Keratinocyte (primary cell): ENCODE measurements around the gene PHLPP1. TPM values are rescaled to one million over a fixed set of nuclear protein-coding genes. Genes with fewer than 3 reads are reported as not detected.

ENCODE experiments used
- DNase-seq: peaks from one replicate; pipeline ENCODE4 v3.0.0-alpha.2; 2011; ENCODE audit warnings: low read depth, missing footprints, low spot score
- FAIRE-seq: peaks from 2 replicates; lab custom pipeline; 2011; peaks lifted over from hg19 to GRCh38; lab: Jason Lieb, UNC
- H2AFZ ChIP-seq: 2 replicates; pipeline ENCODE4 v1.6.0; 2012; ENCODE audit warnings: low read length, control low read depth, inconsistent platforms; ENCODE audit not compliant: control insufficient read depth
- H3K27ac ChIP-seq: 2 replicates; pipeline ENCODE4 v1.5.1; 2011; ENCODE audit warnings: low read length; ENCODE audit not compliant: control insufficient read depth, insufficient read depth
- H3K27me3 ChIP-seq: 3 replicates; pipeline ENCODE4 v1.6.0; 2011; ENCODE audit warnings: low read length; ENCODE audit not compliant: control insufficient read depth, insufficient read depth; ENCODE audit errors: extremely low read depth
- H3K36me3 ChIP-seq, 2 experiments: 2 replicates in 1 of 2; 3 replicates in 1 of 2; pipeline ENCODE4 v1.5.1; 2011; ENCODE audit warnings: low read length in 2 of 2, mild to moderate bottlenecking in 1 of 2; ENCODE audit not compliant: control insufficient read depth in 2 of 2, insufficient read depth in 2 of 2; ENCODE audit errors: extremely low read depth in 1 of 2
- H3K4me1 ChIP-seq: 3 replicates; pipeline ENCODE4 v1.5.1; 2011; ENCODE audit warnings: low read length; ENCODE audit not compliant: control insufficient read depth, insufficient read depth; ENCODE audit errors: extremely low read depth
- H3K4me2 ChIP-seq: 3 replicates; pipeline ENCODE4 v1.6.0; 2011; ENCODE audit warnings: low read depth, low read length; ENCODE audit not compliant: control insufficient read depth, insufficient read depth; ENCODE audit errors: extremely low read depth
- H3K4me3 ChIP-seq, 3 experiments: fragments of 200-600 bp in 1 of 3; sonication (generic) in 1 of 3; 2 replicates in 2 of 3; 3 replicates in 1 of 3; pipeline ENCODE4 v1.5.1; 2011 to 2016; ENCODE audit warnings: low read length in 3 of 3, mild to moderate bottlenecking in 3 of 3, control low read depth in 2 of 3, inconsistent platforms in 1 of 3, low read depth in 1 of 3, mixed read lengths in 1 of 3, mixed run types in 1 of 3, moderate library complexity in 1 of 3; ENCODE audit not compliant: control insufficient read depth in 2 of 3, insufficient read depth in 2 of 3; ENCODE audit errors: extremely low read depth in 1 of 3
- H3K79me2 ChIP-seq: 2 replicates; pipeline ENCODE4 v1.6.0; 2012; ENCODE audit warnings: low read length; ENCODE audit not compliant: control insufficient read depth, insufficient read depth
- H3K9ac ChIP-seq: 3 replicates; pipeline ENCODE4 v1.6.0; 2011; ENCODE audit warnings: low read length; ENCODE audit not compliant: control insufficient read depth, insufficient read depth; ENCODE audit errors: extremely low read depth
- H3K9me1 ChIP-seq: 3 replicates; pipeline ENCODE4 v1.6.0; 2011; ENCODE audit warnings: low read length; ENCODE audit not compliant: control insufficient read depth, insufficient read depth; ENCODE audit errors: extremely low read depth
- H3K9me3 ChIP-seq: 2 replicates; pipeline ENCODE4 v1.5.1; 2012; ENCODE audit warnings: low read depth, low read length; ENCODE audit not compliant: control insufficient read depth
- H4K20me1 ChIP-seq: 3 replicates; pipeline ENCODE4 v1.6.0; 2011; ENCODE audit warnings: low read length; ENCODE audit not compliant: control insufficient read depth, insufficient read depth; ENCODE audit errors: extremely low read depth
- EZH2 ChIP-seq: IDR thresholded peaks from one replicate; pipeline ENCODE4 v1.6.1; 2012; ENCODE audit warnings: inconsistent platforms, mild to moderate bottlenecking, low read length, moderate library complexity
- dilution Hi-C: fragments of 300-500 bp; cut with MboI; formaldehyde crosslinking; loops from one replicate; pipeline ENCODE4 v1.7.0; 2020; ENCODE audit warnings: low sequenced_read_pairs; ENCODE audit not compliant: extremely low pct_ligation_motif_present
- polyA plus RNA-seq, 5 experiments: library from polyadenylated mRNA; depleted of rRNA in 3 of 5; stranded (reverse) in 3 of 5; stranded (forward) in 1 of 5; unstranded in 1 of 5; fragments of >200 nt; gene quantifications; 1 replicate in 1 of 5; 2 replicates in 3 of 5; 3 replicates in 1 of 5; pipeline versions ENCODE4 v1.2.1 to v1.2.3, GENCODE V29; 2011 to 2012; ENCODE audit warnings: missing spikeins in 2 of 5, low read depth in 1 of 5, low replicate concordance in 1 of 5
- TF ChIP-seq, protein P1 (sequence below), 3 experiments: IDR thresholded peaks in 1 of 3; conservative IDR thresholded peaks in 1 of 3; optimal IDR thresholded peaks in 1 of 3; 2 replicates in 2 of 3; 3 replicates in 1 of 3; pipeline versions ENCODE3 to v1.5.1; 2011; ENCODE audit warnings: low read length in 3 of 3, mild to moderate bottlenecking in 3 of 3, moderate library complexity in 2 of 3, control low read depth in 1 of 3, inconsistent platforms in 1 of 3; ENCODE audit not compliant: insufficient read depth in 2 of 3; ENCODE audit errors: extremely low read depth in 1 of 3

The PHLPP1 gene
- polyA plus RNA-seq, 1 donor (not counting 4 experiments of a cell fraction or from before 2014, with no cell fraction given), result 8.4 TPM

DNA sequence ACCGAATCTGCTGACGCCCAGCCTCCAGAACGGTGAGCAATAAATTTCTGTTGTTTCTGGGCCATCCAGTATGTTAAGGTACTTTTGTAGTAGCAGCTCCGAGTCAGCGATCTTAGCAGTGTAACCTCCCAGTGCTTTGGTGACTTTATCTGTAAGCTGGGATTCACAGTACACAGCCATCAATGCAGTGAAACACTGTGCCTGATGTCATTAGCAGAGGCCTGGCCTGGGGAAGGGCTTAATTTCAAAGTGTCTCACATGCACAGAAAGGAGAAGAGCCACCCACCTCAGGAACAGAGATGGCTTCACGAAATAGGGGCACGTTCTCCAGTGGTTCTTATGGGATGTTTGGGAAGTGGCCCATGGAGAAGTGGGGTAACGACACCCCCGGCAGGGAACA is 281.2 kb downstream of the PHLPP1 start:
- Histone ChIP-seq H4K20me1 (no peaks in the 10 kb centered on the region), H3K9me3 (no peaks in the 10 kb centered on the region), H3K4me1 (no peaks in the 10 kb centered on the region), H3K27ac (no peak overlapping the region), H3K36me3 (no peaks in the 10 kb centered on the region), H3K9ac (no peak overlapping the region), H3K27me3 (peaks cover 7% of the 10 kb centered on the region), H3K9me1 (no peaks in the 10 kb centered on the region), H3K79me2 (no peaks in the 10 kb centered on the region), H3K4me2 (no peak overlapping the region), H2AFZ (no peak overlapping the region), H3K4me3 (no peak overlapping the region)
- DNase-seq (no peak), FAIRE-seq (no peak)
- TF ChIP-seq, protein P1, sequence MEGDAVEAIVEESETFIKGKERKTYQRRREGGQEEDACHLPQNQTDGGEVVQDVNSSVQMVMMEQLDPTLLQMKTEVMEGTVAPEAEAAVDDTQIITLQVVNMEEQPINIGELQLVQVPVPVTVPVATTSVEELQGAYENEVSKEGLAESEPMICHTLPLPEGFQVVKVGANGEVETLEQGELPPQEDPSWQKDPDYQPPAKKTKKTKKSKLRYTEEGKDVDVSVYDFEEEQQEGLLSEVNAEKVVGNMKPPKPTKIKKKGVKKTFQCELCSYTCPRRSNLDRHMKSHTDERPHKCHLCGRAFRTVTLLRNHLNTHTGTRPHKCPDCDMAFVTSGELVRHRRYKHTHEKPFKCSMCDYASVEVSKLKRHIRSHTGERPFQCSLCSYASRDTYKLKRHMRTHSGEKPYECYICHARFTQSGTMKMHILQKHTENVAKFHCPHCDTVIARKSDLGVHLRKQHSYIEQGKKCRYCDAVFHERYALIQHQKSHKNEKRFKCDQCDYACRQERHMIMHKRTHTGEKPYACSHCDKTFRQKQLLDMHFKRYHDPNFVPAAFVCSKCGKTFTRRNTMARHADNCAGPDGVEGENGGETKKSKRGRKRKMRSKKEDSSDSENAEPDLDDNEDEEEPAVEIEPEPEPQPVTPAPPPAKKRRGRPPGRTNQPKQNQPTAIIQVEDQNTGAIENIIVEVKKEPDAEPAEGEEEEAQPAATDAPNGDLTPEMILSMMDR (optimal IDR thresholded peaks at IDR 0.05 in 1 of 3, IDR thresholded peaks at IDR 0.05 in 1 of 3, conservative IDR thresholded peaks at IDR 0.05 in 1 of 3; ENCODE audit: extremely low read depth in 1 of 3, insufficient read depth in 2 of 3, low read length in 3 of 3), result no peak
- TF ChIP-seq EZH2, result no peak
- dilution Hi-C loops, result no loop called here

DNA sequence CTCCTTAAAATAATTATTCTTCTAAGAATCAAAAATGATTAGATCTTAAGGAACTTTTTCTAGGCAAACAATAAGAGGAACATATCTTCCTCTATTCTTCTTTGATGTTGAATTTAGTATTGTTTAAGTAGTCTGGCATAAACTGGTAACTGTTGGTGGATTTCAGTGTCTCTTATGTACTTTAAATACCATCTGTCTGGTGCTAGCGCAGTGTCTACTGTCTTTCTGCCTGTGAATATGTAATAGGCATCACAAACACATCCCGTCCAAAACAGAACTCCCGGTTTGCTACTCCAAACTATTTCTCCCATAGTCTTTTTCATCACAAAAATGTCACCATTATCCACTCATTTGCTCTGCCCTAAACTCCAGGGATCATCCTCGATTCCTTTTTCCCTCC is 281.7 kb downstream of the PHLPP1 start:
- H3K27me3 ChIP-seq, result peaks cover 7% of the 10 kb centered on the region
- H3K27ac ChIP-seq, result no peak overlapping the region
- no peak overlapping the region for H2AFZ ChIP-seq
- H3K36me3 ChIP-seq, result no peaks in the 10 kb centered on the region
- no peak for FAIRE-seq
- H3K9me3 ChIP-seq, result no peaks in the 10 kb centered on the region
- H3K4me1 ChIP-seq, result no peaks in the 10 kb centered on the region
- no peak overlapping the region for H3K4me2 ChIP-seq
- no peak overlapping the region for H3K4me3 ChIP-seq
- H3K9me1 ChIP-seq, result no peaks in the 10 kb centered on the region
- dilution Hi-C loops, result no loop called here
- no peak for DNase-seq
- H3K9ac ChIP-seq, result no peak overlapping the region
- no peaks in the 10 kb centered on the region for H4K20me1 ChIP-seq
- no peaks in the 10 kb centered on the region for H3K79me2 ChIP-seq
- TF ChIP-seq, protein P1 (optimal IDR thresholded peaks at IDR 0.05 in 1 of 3, IDR thresholded peaks at IDR 0.05 in 1 of 3, conservative IDR thresholded peaks at IDR 0.05 in 1 of 3; ENCODE audit: extremely low read depth in 1 of 3, insufficient read depth in 2 of 3, low read length in 3 of 3), result no peak
- TF ChIP-seq EZH2, result no peak
